ENCODE measurements around the gene MACROD2.

DNA sequence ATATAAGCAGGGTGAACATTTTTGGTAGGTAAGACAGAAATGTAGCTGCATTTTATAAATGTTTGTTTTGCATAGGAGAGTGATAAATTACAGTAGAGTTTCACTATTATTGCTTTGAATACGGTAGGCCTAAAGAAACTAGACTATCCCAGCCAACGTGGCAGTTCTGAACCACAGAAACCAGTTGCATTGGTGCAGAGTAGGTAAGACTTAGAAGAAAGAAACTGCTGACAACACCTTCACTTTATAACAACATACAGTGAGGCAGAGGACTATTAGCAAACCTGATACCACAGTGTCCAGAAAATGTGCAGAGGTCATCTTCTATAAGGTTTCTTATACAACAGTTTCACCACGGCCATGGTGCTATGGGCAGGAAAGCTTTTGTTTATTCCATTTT is 2011.8 kb downstream of the MACROD2 start:
- TF ChIP-seq, protein P1, sequence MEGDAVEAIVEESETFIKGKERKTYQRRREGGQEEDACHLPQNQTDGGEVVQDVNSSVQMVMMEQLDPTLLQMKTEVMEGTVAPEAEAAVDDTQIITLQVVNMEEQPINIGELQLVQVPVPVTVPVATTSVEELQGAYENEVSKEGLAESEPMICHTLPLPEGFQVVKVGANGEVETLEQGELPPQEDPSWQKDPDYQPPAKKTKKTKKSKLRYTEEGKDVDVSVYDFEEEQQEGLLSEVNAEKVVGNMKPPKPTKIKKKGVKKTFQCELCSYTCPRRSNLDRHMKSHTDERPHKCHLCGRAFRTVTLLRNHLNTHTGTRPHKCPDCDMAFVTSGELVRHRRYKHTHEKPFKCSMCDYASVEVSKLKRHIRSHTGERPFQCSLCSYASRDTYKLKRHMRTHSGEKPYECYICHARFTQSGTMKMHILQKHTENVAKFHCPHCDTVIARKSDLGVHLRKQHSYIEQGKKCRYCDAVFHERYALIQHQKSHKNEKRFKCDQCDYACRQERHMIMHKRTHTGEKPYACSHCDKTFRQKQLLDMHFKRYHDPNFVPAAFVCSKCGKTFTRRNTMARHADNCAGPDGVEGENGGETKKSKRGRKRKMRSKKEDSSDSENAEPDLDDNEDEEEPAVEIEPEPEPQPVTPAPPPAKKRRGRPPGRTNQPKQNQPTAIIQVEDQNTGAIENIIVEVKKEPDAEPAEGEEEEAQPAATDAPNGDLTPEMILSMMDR (conservative IDR thresholded peaks at IDR 0.05 in 1 of 2, IDR thresholded peaks at IDR 0.05 in 1 of 2; ENCODE audit: extremely low read depth in 1 of 2, insufficient read depth in 1 of 2, low read depth in 1 of 2, low read length in 2 of 2): no peak
- TF ChIP-seq EZH2 (IDR thresholded peaks at IDR 0.05; ENCODE audit: borderline replicate concordance, low read length): no peak

Measured in mammary epithelial cell (primary cell).